Ascending aorta (tissue), 2 donors: ENCODE results near the gene ABI3BP. TPM values are rescaled to one million over a fixed set of nuclear protein-coding genes. Genes with fewer than 3 reads are reported as not detected.

ENCODE experiments used
- DNase-seq, 2 donors: peaks; one replicate each; pipeline ENCODE4 v3.0.0-alpha.2; 2019; ENCODE audit warnings: low spot score in 2 of 2
- H3K27ac ChIP-seq, 2 donors: fragments of 200-600 bp; sonication (generic); one replicate each; pipeline ENCODE4 v1.5.1; 2016 to 2017; ENCODE audit warnings: mild to moderate bottlenecking in 1 of 2
- H3K27me3 ChIP-seq: fragments of 200-600 bp; sonication (generic); one replicate; pipeline ENCODE4 v1.5.1; 2017
- H3K36me3 ChIP-seq, 2 donors: fragments of 200-600 bp; sonication (generic); one replicate each; pipeline ENCODE4 v1.5.1; 2016
- H3K4me1 ChIP-seq, 2 donors: fragments of 200-600 bp; sonication (generic); one replicate each; pipeline ENCODE4 v1.5.1; 2016 to 2017; ENCODE audit warnings: mild to moderate bottlenecking in 1 of 2
- H3K4me3 ChIP-seq, 2 donors: fragments of 200-600 bp; sonication (generic); one replicate each; pipeline ENCODE4 v1.5.1; 2016 to 2017; ENCODE audit warnings: mild to moderate bottlenecking in 1 of 2
- H3K9me3 ChIP-seq, 2 donors: fragments of 200-600 bp; sonication (generic); one replicate each; pipeline ENCODE4 v1.5.1; 2016
- intact Hi-C: fragments of 100-400 bp; cut with DNase I; formaldehyde crosslinking; loops from one replicate; pipeline ENCODE4 v1.15.1; 2023
- total RNA-seq: library from RNA; depleted of rRNA; stranded (reverse); fragments of >200 nt; gene quantifications from one replicate; pipeline ENCODE4 v1.1.0, GENCODE V29; 2016
- TF ChIP-seq, protein P1 (sequence below), 3 experiments: fragments of 200-600 bp in 2 of 3; fragments of 450-650 bp in 1 of 3; sonication (generic) in 2 of 3; IDR thresholded peaks; one replicate each; pipeline ENCODE4 v1.5.1; 2016 to 2019; ENCODE audit warnings: antibody characterized with exemption in 3 of 3, mild to moderate bottlenecking in 1 of 3, moderate library complexity in 1 of 3

The ABI3BP gene
- total RNA-seq, 1 donor from 2014 or later = 54.2 TPM

DNA sequence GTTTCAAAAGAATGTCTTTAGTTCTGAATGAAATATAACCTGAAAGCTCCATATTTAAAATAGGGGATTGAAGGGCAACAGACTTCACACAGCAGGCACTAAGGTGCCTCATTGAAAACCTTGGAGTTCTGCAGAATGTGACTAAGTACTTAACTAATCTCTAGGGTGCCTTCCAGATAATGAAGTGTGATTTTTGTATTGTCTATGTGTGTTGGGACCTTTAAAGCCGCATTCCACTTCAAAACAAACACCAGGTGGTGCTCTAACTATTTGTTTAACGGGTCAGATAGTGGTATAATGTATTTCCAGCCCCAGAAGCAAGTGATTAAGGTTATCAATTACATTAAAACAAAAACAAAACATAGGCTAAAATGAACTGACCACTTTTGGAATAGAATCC lies 255.9 kb downstream of the ABI3BP start:
- Histone ChIP-seq H3K4me3 (no peak overlapping the region), H3K36me3 (peaks cover 20 to 69% of the 10 kb centered on the region in 2 donors), H3K9me3 (no peaks in the 10 kb centered on the region), H3K4me1 (no peaks in the 10 kb centered on the region), H3K27ac (no peak overlapping the region), H3K27me3 (no peaks in the 10 kb centered on the region)
- TF ChIP-seq, protein P1, sequence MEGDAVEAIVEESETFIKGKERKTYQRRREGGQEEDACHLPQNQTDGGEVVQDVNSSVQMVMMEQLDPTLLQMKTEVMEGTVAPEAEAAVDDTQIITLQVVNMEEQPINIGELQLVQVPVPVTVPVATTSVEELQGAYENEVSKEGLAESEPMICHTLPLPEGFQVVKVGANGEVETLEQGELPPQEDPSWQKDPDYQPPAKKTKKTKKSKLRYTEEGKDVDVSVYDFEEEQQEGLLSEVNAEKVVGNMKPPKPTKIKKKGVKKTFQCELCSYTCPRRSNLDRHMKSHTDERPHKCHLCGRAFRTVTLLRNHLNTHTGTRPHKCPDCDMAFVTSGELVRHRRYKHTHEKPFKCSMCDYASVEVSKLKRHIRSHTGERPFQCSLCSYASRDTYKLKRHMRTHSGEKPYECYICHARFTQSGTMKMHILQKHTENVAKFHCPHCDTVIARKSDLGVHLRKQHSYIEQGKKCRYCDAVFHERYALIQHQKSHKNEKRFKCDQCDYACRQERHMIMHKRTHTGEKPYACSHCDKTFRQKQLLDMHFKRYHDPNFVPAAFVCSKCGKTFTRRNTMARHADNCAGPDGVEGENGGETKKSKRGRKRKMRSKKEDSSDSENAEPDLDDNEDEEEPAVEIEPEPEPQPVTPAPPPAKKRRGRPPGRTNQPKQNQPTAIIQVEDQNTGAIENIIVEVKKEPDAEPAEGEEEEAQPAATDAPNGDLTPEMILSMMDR (IDR thresholded peaks at IDR 0.05) = peak in 2 of 3 experiments; percentile 38 to 43
- no peak for DNase-seq
- intact Hi-C loops = no loop called here

- H3K4me1 ChIP-seq = peaks cover 0 to 3% of the 10 kb centered on the region in 2 donors
- no peaks in the 10 kb centered on the region for H3K9me3 ChIP-seq
- DNase-seq = no peak
- H3K4me3 ChIP-seq = no peak overlapping the region
- H3K27me3 ChIP-seq = no peaks in the 10 kb centered on the region
- intact Hi-C loops = no loop called here
- H3K27ac ChIP-seq = no peak overlapping the region
- TF ChIP-seq, protein P1 (IDR thresholded peaks at IDR 0.05) = no peak
- H3K36me3 ChIP-seq = peaks cover 14 to 48% of the 10 kb centered on the region in 2 donors
These were observed 260.8 kb downstream of the ABI3BP start for GRCh38 chr3:100732435-100732834.

GRCh38 chr3:100730524-100730923 lies 262.7 kb downstream of the ABI3BP start:
- TF ChIP-seq, protein P1 (IDR thresholded peaks at IDR 0.05) = no peak
- no peak overlapping the region for H3K27ac ChIP-seq
- H3K4me3 ChIP-seq = no peak overlapping the region
- DNase-seq = no peak
- H3K4me1 ChIP-seq = peaks cover 0 to 6% of the 10 kb centered on the region in 2 donors
- H3K36me3 ChIP-seq = peaks cover 10 to 47% of the 10 kb centered on the region in 2 donors
- H3K27me3 ChIP-seq = no peaks in the 10 kb centered on the region
- intact Hi-C loops = no loop called here
- no peaks in the 10 kb centered on the region for H3K9me3 ChIP-seq

DNA sequence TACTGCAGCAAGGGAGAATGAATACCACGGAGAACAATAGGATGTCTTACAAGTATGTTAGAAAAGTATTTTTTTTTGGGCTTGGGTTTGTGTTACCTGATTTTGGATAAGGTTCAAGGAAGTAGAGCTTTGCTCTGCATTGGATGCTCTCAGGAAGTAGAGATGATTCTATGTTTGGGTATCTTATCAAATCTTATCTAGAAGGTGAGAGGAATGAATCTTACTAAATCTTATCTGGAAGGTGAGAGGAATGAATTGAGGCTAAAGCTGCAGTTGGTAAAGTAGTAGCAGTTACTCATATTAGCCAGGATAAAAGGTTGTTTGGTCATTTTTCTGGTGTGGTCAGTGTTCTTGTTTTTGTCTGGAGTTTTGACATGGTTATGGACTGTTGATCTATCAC lies 266.5 kb downstream of the ABI3BP start:
- no peaks in the 10 kb centered on the region for H3K9me3 ChIP-seq
- TF ChIP-seq, protein P1 (IDR thresholded peaks at IDR 0.05) = no peak
- H3K4me3 ChIP-seq = no peak overlapping the region
- H3K4me1 ChIP-seq = peaks cover 0 to 6% of the 10 kb centered on the region in 2 donors
- H3K36me3 ChIP-seq = peaks cover 23 to 39% of the 10 kb centered on the region in 2 donors
- H3K27ac ChIP-seq = no peak overlapping the region
- intact Hi-C loops = no loop called here
- no peak for DNase-seq
- no peaks in the 10 kb centered on the region for H3K27me3 ChIP-seq

DNA sequence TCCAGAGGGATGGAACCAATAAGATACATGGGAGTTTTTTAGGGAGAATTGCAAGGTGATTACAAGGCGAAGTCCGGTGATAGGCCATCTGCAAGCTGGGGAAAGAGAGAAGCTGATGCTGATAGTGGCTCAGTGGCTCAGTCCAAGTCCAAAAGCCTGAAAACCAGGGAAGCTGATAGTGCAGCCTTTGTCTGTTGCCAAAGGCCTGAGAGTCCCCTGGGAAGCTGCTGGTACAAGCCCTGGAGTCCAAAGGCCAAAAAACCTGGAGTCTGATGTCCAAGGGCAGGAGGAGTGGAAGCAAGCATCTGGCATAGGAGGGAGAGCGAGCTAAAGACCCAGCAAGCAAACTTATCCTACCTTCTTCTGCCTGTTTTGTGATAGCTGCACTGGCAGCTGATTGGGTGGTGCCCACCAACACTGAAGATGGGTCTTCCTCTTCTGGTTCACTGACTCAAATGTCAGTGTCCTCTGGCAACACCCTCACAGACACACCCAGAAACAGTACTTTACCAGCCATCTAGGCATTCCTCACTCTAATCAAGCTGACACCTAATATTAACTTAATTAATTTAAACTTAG lies 267.2 kb downstream of the ABI3BP start:
- no peak for DNase-seq
- TF ChIP-seq, protein P1 (IDR thresholded peaks at IDR 0.05) = no peak
- Histone ChIP-seq H3K4me1 (peaks cover 0 to 6% of the 10 kb centered on the region in 2 donors), H3K9me3 (no peaks in the 10 kb centered on the region), H3K27me3 (no peaks in the 10 kb centered on the region), H3K4me3 (no peak overlapping the region), H3K36me3 (peaks cover 25 to 46% of the 10 kb centered on the region in 2 donors), H3K27ac (no peak overlapping the region)
- intact Hi-C loops = no loop called here
